ACC112 (cell line): ENCODE results near the gene GRHL1.

Experiments used
- H2AFZ ChIP-seq: fragments of 200-600 bp; sonication (generic); one replicate; pipeline ENCODE4 v1.6.0; 2017; ENCODE audit warnings: antibody characterized with exemption, low read length; ENCODE audit not compliant: unreplicated experiment
- H3K27ac ChIP-seq: fragments of 200-600 bp; sonication (generic); 2 replicates; pipeline ENCODE4 v1.5.1; 2014; ENCODE audit warnings: low read depth, mild to moderate bottlenecking, antibody characterized with exemption, low read length, moderate library complexity
- H3K27me3 ChIP-seq: fragments of 200-600 bp; sonication (generic); 2 replicates; pipeline ENCODE4 v1.6.1; 2014; ENCODE audit warnings: mild to moderate bottlenecking, antibody characterized with exemption, low read length, moderate library complexity, mixed read lengths; ENCODE audit not compliant: insufficient read depth
- H3K36me3 ChIP-seq: fragments of 200-600 bp; sonication (generic); 2 replicates; pipeline ENCODE4 v1.6.1; 2016; ENCODE audit warnings: mild to moderate bottlenecking, antibody characterized with exemption, low read length, moderate library complexity, mixed read lengths; ENCODE audit not compliant: insufficient read depth
- H3K4me1 ChIP-seq: fragments of 200-600 bp; sonication (generic); one replicate; pipeline ENCODE4 v1.6.1; 2016; ENCODE audit warnings: low read length, mixed read lengths; ENCODE audit not compliant: insufficient read depth, unreplicated experiment, control insufficient read depth
- H3K4me3 ChIP-seq: fragments of 200-600 bp; sonication (generic); 2 replicates; pipeline ENCODE4 v1.5.1; 2014; ENCODE audit warnings: mild to moderate bottlenecking, low read depth, low read length
- H3K79me2 ChIP-seq: fragments of 200-600 bp; sonication (generic); one replicate; pipeline ENCODE4 v1.6.0; 2016; ENCODE audit warnings: low read length; ENCODE audit not compliant: control insufficient read depth, unreplicated experiment, insufficient read depth

The GRHL1 gene

GRCh38 chr2:10016001-10016801 lies 64.7 kb downstream of the GRHL1 start:
- H3K27ac ChIP-seq = no peak overlapping the region
- no peaks in the 10 kb centered on the region for H3K27me3 ChIP-seq
- no peak overlapping the region for H2AFZ ChIP-seq
- no peaks in the 10 kb centered on the region for H3K36me3 ChIP-seq
- H3K4me1 ChIP-seq = no peaks in the 10 kb centered on the region
- H3K4me3 ChIP-seq = no peak overlapping the region
- H3K79me2 ChIP-seq = no peaks in the 10 kb centered on the region

GRCh38 chr2:10016802-10017258 lies 65.3 kb downstream of the GRHL1 start:
- H3K4me3 ChIP-seq = no peak overlapping the region
- no peak overlapping the region for H2AFZ ChIP-seq
- H3K27ac ChIP-seq = no peak overlapping the region
- no peaks in the 10 kb centered on the region for H3K4me1 ChIP-seq
- H3K27me3 ChIP-seq = no peaks in the 10 kb centered on the region
- H3K79me2 ChIP-seq = no peaks in the 10 kb centered on the region
- H3K36me3 ChIP-seq = no peaks in the 10 kb centered on the region

GRCh38 chr2:10017313-10017941 lies 65.9 kb downstream of the GRHL1 start:
- no peak overlapping the region for H3K4me3 ChIP-seq
- H3K27me3 ChIP-seq = no peaks in the 10 kb centered on the region
- no peak overlapping the region for H3K27ac ChIP-seq
- H3K4me1 ChIP-seq = no peaks in the 10 kb centered on the region
- H2AFZ ChIP-seq = no peak overlapping the region
- H3K79me2 ChIP-seq = no peaks in the 10 kb centered on the region
- no peaks in the 10 kb centered on the region for H3K36me3 ChIP-seq

- Histone ChIP-seq H3K79me2 (no peaks in the 10 kb centered on the region), H3K27me3 (no peaks in the 10 kb centered on the region), H3K4me1 (no peaks in the 10 kb centered on the region), H2AFZ (no peak overlapping the region), H3K27ac (no peak overlapping the region), H3K4me3 (no peak overlapping the region), H3K36me3 (no peaks in the 10 kb centered on the region)
Observed at GRCh38 chr2:10019174-10019573, 67.7 kb downstream of the GRHL1 start.

- no peak overlapping the region for H2AFZ ChIP-seq
- H3K27ac ChIP-seq = no peak overlapping the region
- no peaks in the 10 kb centered on the region for H3K36me3 ChIP-seq
- no peak overlapping the region for H3K4me3 ChIP-seq
- no peaks in the 10 kb centered on the region for H3K4me1 ChIP-seq
- no peaks in the 10 kb centered on the region for H3K27me3 ChIP-seq
- H3K79me2 ChIP-seq = no peaks in the 10 kb centered on the region
Observed at GRCh38 chr2:10019602-10020400, 68.3 kb downstream of the GRHL1 start.

- Histone ChIP-seq H3K4me3 (no peak overlapping the region), H3K27ac (no peak overlapping the region), H3K4me1 (no peaks in the 10 kb centered on the region), H3K27me3 (no peaks in the 10 kb centered on the region), H3K36me3 (no peaks in the 10 kb centered on the region), H2AFZ (no peak overlapping the region), H3K79me2 (no peaks in the 10 kb centered on the region)
Observed at GRCh38 chr2:10022041-10022421, 70.5 kb downstream of the GRHL1 start.

DNA sequence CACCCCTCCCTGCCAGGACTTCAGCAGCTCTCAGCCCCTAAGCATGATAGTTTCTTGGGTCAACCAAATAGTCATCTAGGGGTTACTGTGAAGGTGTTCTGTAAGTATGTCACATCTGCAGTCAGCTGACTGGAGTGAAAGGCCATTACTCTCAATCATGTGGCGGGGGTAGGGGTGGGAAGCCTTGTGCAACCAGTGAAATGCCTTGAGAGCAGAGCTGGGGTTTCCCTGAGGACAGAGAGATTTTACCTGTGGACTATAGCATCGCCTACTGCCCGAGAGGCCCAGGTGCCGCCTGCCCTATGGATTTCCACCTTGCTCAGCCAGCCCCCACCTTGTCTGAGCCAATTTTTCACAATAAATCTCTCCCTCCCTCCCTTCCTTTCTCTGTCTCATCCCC lies 71.0 kb downstream of the GRHL1 start:
- Histone ChIP-seq H3K27ac (no peak overlapping the region), H3K79me2 (no peaks in the 10 kb centered on the region), H3K4me3 (no peak overlapping the region), H3K36me3 (no peaks in the 10 kb centered on the region), H3K27me3 (no peaks in the 10 kb centered on the region), H3K4me1 (no peaks in the 10 kb centered on the region), H2AFZ (no peak overlapping the region)

DNA sequence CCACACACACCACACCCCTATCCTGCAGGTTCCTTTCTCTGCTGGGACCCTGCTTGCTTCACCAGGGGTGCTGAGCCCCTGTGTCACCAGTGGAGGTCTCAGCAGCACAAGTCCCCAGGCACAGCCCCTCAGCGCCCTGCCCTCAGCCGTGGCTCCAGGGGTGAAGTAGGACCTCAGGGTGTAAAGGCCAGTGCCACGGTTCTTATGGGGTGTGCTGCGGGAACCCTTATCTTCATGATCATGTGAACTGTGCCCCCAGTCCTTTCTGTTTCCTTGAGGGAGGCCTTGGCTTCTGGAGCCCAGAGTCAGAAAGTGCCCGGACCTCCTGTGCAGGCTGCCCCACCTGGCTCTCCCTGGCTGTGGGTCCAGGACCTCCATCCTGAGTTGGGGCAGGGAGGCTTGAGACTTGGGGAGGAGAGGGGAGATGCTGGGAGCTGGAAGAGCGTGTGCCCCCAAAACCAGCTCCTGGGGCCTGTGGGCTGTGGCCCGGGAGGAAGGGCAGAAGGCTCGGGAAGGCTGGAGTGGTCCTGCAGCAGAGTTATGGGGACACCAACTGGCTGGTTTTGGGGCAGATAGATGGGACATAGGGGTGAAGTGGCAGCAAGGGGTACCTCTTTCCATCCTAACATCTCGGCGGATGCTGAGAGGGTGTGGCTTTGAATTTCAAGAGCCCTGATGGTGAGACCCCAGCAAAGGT lies 71.6 kb downstream of the GRHL1 start:
- no peaks in the 10 kb centered on the region for H3K27me3 ChIP-seq
- no peak overlapping the region for H2AFZ ChIP-seq
- no peaks in the 10 kb centered on the region for H3K79me2 ChIP-seq
- no peak overlapping the region for H3K27ac ChIP-seq
- H3K4me3 ChIP-seq = no peak overlapping the region
- no peaks in the 10 kb centered on the region for H3K4me1 ChIP-seq
- no peaks in the 10 kb centered on the region for H3K36me3 ChIP-seq

DNA sequence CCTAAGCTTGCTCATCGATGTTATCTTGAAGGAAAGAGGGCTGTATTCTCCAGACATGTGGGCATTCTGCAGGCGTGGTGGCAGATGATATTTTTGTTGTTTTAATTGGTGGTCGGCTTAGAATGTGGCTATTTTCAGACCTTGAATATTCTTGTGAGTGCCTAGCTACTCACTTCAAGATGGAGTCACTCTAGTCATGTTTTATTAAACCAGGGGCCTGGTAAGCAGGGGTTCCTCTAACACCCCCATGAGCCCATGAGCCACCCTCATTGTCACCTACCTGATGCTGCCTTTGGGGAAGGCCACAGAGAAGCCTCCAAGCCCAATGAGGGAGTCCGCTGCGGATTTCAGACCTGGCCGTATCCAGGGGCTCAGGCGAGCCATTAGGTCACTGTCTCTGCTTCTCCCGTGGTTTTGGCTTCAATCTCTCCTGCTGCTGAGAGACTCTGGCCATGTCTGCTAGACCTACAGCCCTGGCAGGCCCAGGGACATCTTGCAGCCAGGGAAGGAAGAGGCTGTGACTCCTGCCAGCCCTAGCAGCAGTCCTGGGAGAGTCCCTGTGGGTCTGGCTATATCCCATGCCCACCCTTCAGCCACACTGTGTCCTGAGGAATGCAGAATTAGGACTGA lies 75.6 kb downstream of the GRHL1 start:
- Histone ChIP-seq H3K4me1 (peaks cover 3% of the 10 kb centered on the region), H3K4me3 (no peak overlapping the region), H3K27ac (no peak overlapping the region), H3K27me3 (no peaks in the 10 kb centered on the region), H3K36me3 (no peaks in the 10 kb centered on the region), H3K79me2 (no peaks in the 10 kb centered on the region), H2AFZ (no peak overlapping the region)
